HepG2 (cell line): ENCODE measurements around the gene LCN2. TPM values are rescaled to one million over a fixed set of nuclear protein-coding genes. Genes with fewer than 3 reads are reported as not detected.

Experiments
- CBX2 ChIP-seq, 2 experiments: fragments of 200-600 bp in 1 of 2; sonication (generic); formaldehyde crosslinking in 1 of 2; IDR thresholded peaks; 2 replicates each; pipeline versions ENCODE4 v1.7.0 to v1.8.1; 2018 to 2022; ENCODE audit warnings: low read depth in 2 of 2, low read length in 1 of 2, mild to moderate bottlenecking in 1 of 2, missing genetic modification reagents in 1 of 2
- HMGXB3 ChIP-seq: sonication (generic); formaldehyde crosslinking; IDR thresholded peaks from 2 replicates; pipeline ENCODE4 v1.4.0; 2020; ENCODE audit warnings: missing genetic modification reagents, borderline replicate concordance
- HNRNPK ChIP-seq: fragments of 200-400 bp; formaldehyde crosslinking; IDR thresholded peaks from 2 replicates; pipeline ENCODE4 v1.6.1; 2018; ENCODE audit warnings: low read length, low read depth, moderate library complexity, mild to moderate bottlenecking; ENCODE audit not compliant: poor library complexity, severe bottlenecking
- MXD3 ChIP-seq: IDR thresholded peaks from 2 replicates; pipeline ENCODE4 v1.6.1; 2016; ENCODE audit warnings: mild to moderate bottlenecking, missing biosample characterization, missing genetic modification reagents
- MZF1 ChIP-seq: sonication (generic); formaldehyde crosslinking; IDR thresholded peaks from 2 replicates; pipeline ENCODE4 v1.8.1; 2023; ENCODE audit warnings: mild to moderate bottlenecking, missing genetic modification reagents, borderline replicate concordance
- SP5 ChIP-seq: IDR thresholded peaks from 2 replicates; pipeline ENCODE4 v1.6.1; 2016; ENCODE audit warnings: low read depth, borderline replicate concordance
- TFDP1 ChIP-seq: IDR thresholded peaks from 2 replicates; pipeline ENCODE4 v1.6.1; 2016; ENCODE audit warnings: missing compliant biosample characterization, missing genetic modification reagents, borderline replicate concordance
- TFDP2 ChIP-seq: sonication (generic); formaldehyde crosslinking; IDR thresholded peaks from 2 replicates; pipeline ENCODE4 v1.4.0; 2020; ENCODE audit warnings: missing genetic modification reagents
- ZBTB46 ChIP-seq: sonication (generic); formaldehyde crosslinking; IDR thresholded peaks from 2 replicates; pipeline ENCODE4 v1.4.0; 2020; ENCODE audit warnings: mild to moderate bottlenecking, missing genetic modification reagents, borderline replicate concordance
- ZNF224 ChIP-seq: sonication (generic); formaldehyde crosslinking; IDR thresholded peaks from 2 replicates; pipeline ENCODE4 v1.5.0; 2020; ENCODE audit warnings: mild to moderate bottlenecking, missing genetic modification reagents
- ZNF251 ChIP-seq: sonication (generic); formaldehyde crosslinking; IDR thresholded peaks from 2 replicates; pipeline ENCODE4 v1.9.0; 2021; ENCODE audit warnings: mild to moderate bottlenecking, missing genetic modification reagents
- ZNF746 ChIP-seq: sonication (generic); formaldehyde crosslinking; IDR thresholded peaks from 2 replicates; pipeline ENCODE4 v1.8.0; 2022; ENCODE audit warnings: mild to moderate bottlenecking, missing genetic modification reagents
- ZNF768 ChIP-seq: sonication (generic); formaldehyde crosslinking; IDR thresholded peaks from 2 replicates; pipeline ENCODE4 v1.4.0; 2020; ENCODE audit warnings: missing genetic modification reagents
- ZNF800 ChIP-seq: sonication (generic); formaldehyde crosslinking; IDR thresholded peaks from 2 replicates; pipeline ENCODE4 v1.4.0; 2020; ENCODE audit warnings: missing genetic modification reagents
- polyA plus RNA-seq, 8 experiments: library from polyadenylated mRNA; depleted of rRNA in 3 of 8; stranded (reverse) in 7 of 8; unstranded in 1 of 8; fragments of >200 nt; fragmentation: Illumina TruSeq in 4 of 8; extraction: Trizol in 4 of 8; gene quantifications; 2 replicates each; pipeline versions ENCODE4 v1.2.1 to v1.2.3, GENCODE V29; 2011 to 2016; ENCODE audit warnings: low read depth in 4 of 8, missing spikeins in 1 of 8, mixed read lengths in 1 of 8; ENCODE audit not compliant: insufficient read depth in 1 of 8
- total RNA-seq, 5 experiments: library from RNA; depleted of rRNA; stranded (reverse); fragments of >200 nt; fragmentation: Illumina TruSeq; extraction: Trizol; gene quantifications; 2 replicates each; pipeline ENCODE4 v1.2.3, GENCODE V29; 2016; ENCODE audit warnings: low read depth in 1 of 5

LCN2 gene
- total and polyA plus RNA-seq, 2 of the 13 experiments (the other 11 are each of a cell fraction or from before 2014, with no cell fraction given), result 0.38 to 1.4 TPM

GRCh38 chr9:128159784-128160602 lies 10.7 kb downstream of the LCN2 start, which contains the start of gene BBLN (continued):
- TF ChIP-seq ZNF800 (CRISPR knock-in tag), result 0 out of 2 replicates have a peak, but pooled peaks have one; percentile 29
- peak; percentile 16; the same call in 1 of the 2 replicates for TF ChIP-seq TFDP1
- TF ChIP-seq ZNF224 (CRISPR knock-in tag), result 0 out of 2 replicates have a peak, but pooled peaks have one; percentile 27
- TF ChIP-seq SP5 (CRISPR knock-in tag), result peak; percentile 84
- peak; percentile 62; the same call in 1 of the 2 replicates for TF ChIP-seq TFDP2 (CRISPR knock-in tag)
- TF ChIP-seq MZF1 (CRISPR knock-in tag), result no peak
- TF ChIP-seq MXD3 (CRISPR knock-in tag), result no peak
- peak; percentile 13; the same call in 1 of the 2 replicates for TF ChIP-seq ZNF768 (CRISPR knock-in tag)
- TF ChIP-seq ZNF746 (CRISPR knock-in tag), result peak; percentile 33; the same call in 1 of the 2 replicates
- TF ChIP-seq ZBTB46 (CRISPR knock-in tag), result no peak
- no peak; the same call in 1 of the 2 replicates for TF ChIP-seq HMGXB3 (CRISPR knock-in tag)
- no peak for TF ChIP-seq CBX2 (IDR thresholded peaks at IDR 0.05; ENCODE audit: low read depth, low read length)
- TF ChIP-seq CBX2 (CRISPR knock-in tag; IDR thresholded peaks at IDR 0.05; ENCODE audit: low read depth), result no peak
- no peak for TF ChIP-seq ZNF251 (CRISPR knock-in tag)
- TF ChIP-seq HNRNPK, result peak; percentile 33
